HCEC 1CT (cell line): ENCODE data around the gene PTPRB.
"Not testable (repeated sequence)": the region's sequence is repeated elsewhere in the genome, so short reads cannot be mapped to it uniquely, and the experiment has no call there.

Experiments
- DNase-seq: peaks from one replicate; pipeline ENCODE4 v3.0.0-alpha.2; 2017

The PTPRB gene

GRCh38 chr12:70535896-70536374 is 101.3 kb downstream of the PTPRB start:
- DNase-seq = no peak

- DNase-seq = no peak
Measured at GRCh38 chr12:70534466-70534865, 102.8 kb downstream of the PTPRB start.

- no peak for DNase-seq
Measured at GRCh38 chr12:70529647-70530046, 107.6 kb downstream of the PTPRB start.

- no peak for DNase-seq
Measured at GRCh38 chr12:70520847-70521246, 116.4 kb downstream of the PTPRB start.

GRCh38 chr12:70513426-70513825 is 123.8 kb downstream of the PTPRB start:
- DNase-seq = no peak

GRCh38 chr12:70508178-70508577 is 129.1 kb downstream of the PTPRB start:
- no peak for DNase-seq

GRCh38 chr12:70507442-70507841 is 129.8 kb downstream of the PTPRB start:
- no peak for DNase-seq

GRCh38 chr12:70497508-70497907 is 139.7 kb downstream of the PTPRB start:
- DNase-seq = no peak

- DNase-seq = not testable (repeated sequence)
Measured at GRCh38 chr12:70492904-70493303, 144.3 kb downstream of the PTPRB start.

- DNase-seq = not testable (repeated sequence)
Measured at GRCh38 chr12:70490928-70491327, 146.3 kb downstream of the PTPRB start.

GRCh38 chr12:70487440-70487839 is 149.8 kb downstream of the PTPRB start:
- no peak for DNase-seq

GRCh38 chr12:70486588-70486987 is 150.6 kb downstream of the PTPRB start:
- DNase-seq = no peak

GRCh38 chr12:70485704-70486103 is 151.5 kb downstream of the PTPRB start:
- no peak for DNase-seq

GRCh38 chr12:70484464-70484863 is 152.8 kb downstream of the PTPRB start:
- no peak for DNase-seq

GRCh38 chr12:70482764-70483163 is 154.5 kb downstream of the PTPRB start:
- no peak for DNase-seq

- DNase-seq = no peak
Measured at GRCh38 chr12:70469221-70469820, 167.9 kb downstream of the PTPRB start.

GRCh38 chr12:70468741-70469140 is 168.5 kb downstream of the PTPRB start:
- DNase-seq = no peak

- DNase-seq = no peak
Measured at GRCh38 chr12:70467918-70468733, 169.1 kb downstream of the PTPRB start.

GRCh38 chr12:70467476-70467875 is 169.8 kb downstream of the PTPRB start:
- DNase-seq = no peak

- no peak for DNase-seq
Measured at GRCh38 chr12:70466753-70467152, 170.5 kb downstream of the PTPRB start.
